Caco-2 (cell line): Measurements from ENCODE around the gene RTP1. TPM values are rescaled to one million over a fixed set of nuclear protein-coding genes. Genes with fewer than 3 reads are reported as not detected.

Experiments used
- BruUV-seq: library from RNA; stranded (reverse); fragments of 400-500 nt; replicated peaks from 2 replicates; lab custom pipeline; 2021; lab: Mats Ljungman, UMichigan
- CTCF ChIA-PET: fragments of 300-600 bp; sonication (Branson Sonifier 250); formaldehyde crosslinking; loops from one replicate; lab custom pipeline; 2022; ENCODE audit warnings: antibody characterized with exemption; lab: Charles Lee
- POLR2A ChIA-PET: fragments of 300-600 bp; sonication (Branson Sonifier 250); formaldehyde crosslinking; loops from one replicate; lab custom pipeline; 2022; ENCODE audit warnings: antibody characterized with exemption; lab: Charles Lee
- DNase-seq, 2 experiments: peaks; one replicate each; pipeline versions ENCODE4 v3.0.0 to v3.0.0-alpha.2; 2020 to 2022
- H3K27me3 ChIP-seq: replicated peaks from 2 replicates; pipeline ENCODE4 v1.6.0; 2011; ENCODE audit warnings: low read length; ENCODE audit not compliant: control insufficient read depth, insufficient read depth
- H3K36me3 ChIP-seq: 2 replicates; pipeline ENCODE4 v1.5.1; 2011; ENCODE audit warnings: low read length; ENCODE audit not compliant: control insufficient read depth, insufficient read depth
- H3K4me1 ChIP-seq: fragments of 250-450 bp; sonication (Bioruptor Pico); 2 replicates; pipeline ENCODE4 v1.5.1; 2020; ENCODE audit warnings: mild to moderate bottlenecking
- H3K4me3 ChIP-seq: 2 replicates; pipeline ENCODE4 v1.5.1; 2011; ENCODE audit warnings: low read depth, mild to moderate bottlenecking, control low read depth, low read length
- H3K9me3 ChIP-seq: fragments of 250-450 bp; sonication (Bioruptor Pico); 2 replicates; pipeline ENCODE4 v1.5.1; 2020; ENCODE audit warnings: mild to moderate bottlenecking, moderate library complexity
- H3K27ac Mint-ChIP-seq: one replicate; pipeline ENCODE4 v1.8.0; 2022; ENCODE audit warnings: mixed read lengths; ENCODE audit not compliant: unreplicated experiment
- H3K27me3 Mint-ChIP-seq: one replicate; pipeline ENCODE4 v1.8.0; 2022; ENCODE audit warnings: mixed read lengths; ENCODE audit not compliant: insufficient read depth, unreplicated experiment
- H3K36me3 Mint-ChIP-seq: one replicate; pipeline ENCODE4 v1.8.0; 2022; ENCODE audit warnings: mild to moderate bottlenecking, mixed read lengths; ENCODE audit not compliant: insufficient read depth, unreplicated experiment
- H3K4me1 Mint-ChIP-seq: one replicate; pipeline ENCODE4 v1.8.0; 2022; ENCODE audit warnings: low read depth, mixed read lengths; ENCODE audit not compliant: unreplicated experiment
- H3K4me3 Mint-ChIP-seq: one replicate; pipeline ENCODE4 v1.8.0; 2022; ENCODE audit warnings: mild to moderate bottlenecking, moderate library complexity, mixed read lengths; ENCODE audit not compliant: unreplicated experiment
- H3K9me3 Mint-ChIP-seq: one replicate; pipeline ENCODE4 v1.8.0; 2022; ENCODE audit warnings: mixed read lengths; ENCODE audit not compliant: unreplicated experiment
- CTCF ChIP-seq, 2 experiments: fragments of 200-600 bp in 1 of 2; IDR thresholded peaks; 1 replicate in 1 of 2; 2 replicates in 1 of 2; pipeline versions ENCODE4 v1.5.1 to v1.8.0; 2011 to 2022; ENCODE audit warnings: antibody characterized with exemption in 1 of 2, control low read depth in 1 of 2, inconsistent platforms in 1 of 2, low read depth in 1 of 2, low read length in 1 of 2, mild to moderate bottlenecking in 1 of 2, moderate library complexity in 1 of 2; ENCODE audit not compliant: insufficient read depth in 1 of 2, severe bottlenecking in 1 of 2, unreplicated experiment in 1 of 2
- intact Hi-C: fragments of 100-400 bp; cut with micrococcal nuclease; formaldehyde crosslinking; loops from one replicate; pipeline ENCODE4 v1.10.0; 2022; ENCODE audit not compliant: unreplicated experiment
- total RNA-seq: library from RNA; stranded (reverse); gene quantifications from 2 replicates; pipeline ENCODE4 v1.2.3, GENCODE V29; 2022

RTP1 gene
- total RNA-seq, 1 experiment from 2014 or later: not detected

GRCh38 chr3:187183903-187184302 lies 13.4 kb upstream of the RTP1 start:
- no peak overlapping the region for H3K27ac Mint-ChIP-seq
- TF ChIP-seq CTCF (IDR thresholded peaks at IDR 0.05; ENCODE audit: insufficient read depth in 1 of 2, low read depth in 1 of 2, low read length in 1 of 2, severe bottlenecking in 1 of 2, unreplicated experiment in 1 of 2): no peak
- Histone ChIP-seq H3K36me3 (no peaks in the 10 kb centered on the region), H3K4me1 (peaks cover 27% of the 10 kb centered on the region), H3K9me3 (no peaks in the 10 kb centered on the region), H3K4me3 (no peak overlapping the region), H3K27me3 (no peaks in the 10 kb centered on the region)
- DNase-seq: no peak
- POLR2A ChIA-PET: no interaction called here
- CTCF ChIA-PET: no interaction called here
- H3K4me3 Mint-ChIP-seq: no peak overlapping the region
- H3K4me1 Mint-ChIP-seq: peaks cover 12% of the 10 kb centered on the region
- no TSS peak for BruUV-seq
- H3K9me3 Mint-ChIP-seq: no peaks in the 10 kb centered on the region
- no peaks in the 10 kb centered on the region for H3K27me3 Mint-ChIP-seq
- intact Hi-C loops: no loop called here
- no peaks in the 10 kb centered on the region for H3K36me3 Mint-ChIP-seq

GRCh38 chr3:187185759-187186158 lies 11.5 kb upstream of the RTP1 start:
- POLR2A ChIA-PET: no interaction called here
- Mint-ChIP-seq H3K4me1 (peaks cover 13% of the 10 kb centered on the region), H3K27ac (no peak overlapping the region)

GRCh38 chr3:187186375-187186774 lies 10.9 kb upstream of the RTP1 start:
- Histone ChIP-seq H3K36me3 (no peaks in the 10 kb centered on the region), H3K4me1 (peaks cover 27% of the 10 kb centered on the region), H3K27me3 (no peaks in the 10 kb centered on the region), H3K9me3 (no peaks in the 10 kb centered on the region), H3K4me3 (no peak overlapping the region)
- H3K4me3 Mint-ChIP-seq: no peak overlapping the region
- H3K27ac Mint-ChIP-seq: no peak overlapping the region
- H3K36me3 Mint-ChIP-seq: no peaks in the 10 kb centered on the region
- DNase-seq: no peak
- BruUV-seq: no TSS peak
- H3K27me3 Mint-ChIP-seq: no peaks in the 10 kb centered on the region
- TF ChIP-seq CTCF (IDR thresholded peaks at IDR 0.05; ENCODE audit: insufficient read depth in 1 of 2, low read depth in 1 of 2, low read length in 1 of 2, severe bottlenecking in 1 of 2, unreplicated experiment in 1 of 2): no peak
- ChIA-PET POLR2A (no interaction called here), CTCF (interaction anchor here (1.4 to 1.6 kb wide), 2 partner anchors 21 to 493 kb away, joined by 4 to 6 read pairs; no protein-coding TSS in a partner anchor)
- peaks cover 13% of the 10 kb centered on the region for H3K4me1 Mint-ChIP-seq
- intact Hi-C loops: no loop called here
- H3K9me3 Mint-ChIP-seq: no peaks in the 10 kb centered on the region

More at GRCh38 chr3:187185759-187186158, 11.5 kb upstream of the RTP1 start:
- Mint-ChIP-seq H3K9me3 (no peaks in the 10 kb centered on the region), H3K27me3 (no peaks in the 10 kb centered on the region), H3K4me3 (no peak overlapping the region), H3K36me3 (no peaks in the 10 kb centered on the region)
- Histone ChIP-seq H3K27me3 (no peaks in the 10 kb centered on the region), H3K9me3 (no peaks in the 10 kb centered on the region), H3K36me3 (no peaks in the 10 kb centered on the region), H3K4me1 (peaks cover 27% of the 10 kb centered on the region), H3K4me3 (no peak overlapping the region)
- no peak for DNase-seq
- intact Hi-C loops: no loop called here
- TF ChIP-seq CTCF (IDR thresholded peaks at IDR 0.05; ENCODE audit: insufficient read depth in 1 of 2, low read depth in 1 of 2, low read length in 1 of 2, severe bottlenecking in 1 of 2, unreplicated experiment in 1 of 2): no peak
- no TSS peak for BruUV-seq
- CTCF ChIA-PET: interaction anchor here (1.4 kb wide), 1 partner anchor 494 kb away, joined by 4 read pairs; no protein-coding TSS in a partner anchor
